PC-3 (cell line): ENCODE data around the gene ACOT11.

Experiments
- EZH2 ChIP-seq: fragments of 300-600 bp; sonication (generic); IDR thresholded peaks from one replicate; pipeline ENCODE4 v1.6.1; 2017; ENCODE audit warnings: antibody characterized with exemption, mild to moderate bottlenecking, low read length; ENCODE audit not compliant: unreplicated experiment
- EZH2phosphoT487 ChIP-seq: fragments of 300-600 bp; sonication (generic); IDR thresholded peaks from 2 replicates; pipeline ENCODE4 v1.6.1; 2018; ENCODE audit warnings: mild to moderate bottlenecking, antibody characterized with exemption, low read length, borderline replicate concordance

DNA sequence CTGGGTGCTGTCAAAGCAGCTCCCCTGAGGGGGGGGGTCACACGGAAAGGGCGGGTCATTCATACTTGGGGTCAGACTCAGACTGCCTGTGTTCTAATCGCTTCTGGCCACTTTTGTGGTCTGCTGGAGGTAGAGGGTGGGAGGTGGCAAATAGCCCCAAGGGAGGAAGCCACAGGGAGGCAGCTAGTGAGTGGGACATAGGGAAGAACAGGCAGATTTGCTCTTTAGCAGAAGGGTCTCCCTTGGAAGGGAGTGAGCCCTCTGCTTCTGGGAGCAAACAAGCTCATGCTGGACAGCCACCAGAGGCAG, 24.5 kb downstream of the ACOT11 start:
- TF ChIP-seq EZH2 (no peak), EZH2phosphoT487 (no peak)
